ENCODE measurements around the gene MTA2.

MTA2 gene

GRCh38 chr11:62612366-62613290 lies 11.0 kb upstream of the MTA2 start, which contains the start of the genes EML3 and ROM1:
EML3 (minus strand) TSS chr11:62612775; CDS start chr11:62612457, 318 bp downstream.
ROM1 (plus strand) TSS chr11:62613257; CDS start chr11:62613282, 25 bp downstream.
- no peaks in the 10 kb centered on the region for H4K20me1 ChIP-seq (ENCODE audit: insufficient read depth, low read length, poor library complexity, severe bottlenecking)
- peak within 1 kb of the TSS; percentile 90 for H3K4me3 ChIP-seq (ENCODE audit: low read length, poor library complexity, severe bottlenecking)
- peak within 1 kb of the TSS; percentile 80 for H2AFZ ChIP-seq (ENCODE audit: low read length)
- no peaks in the 10 kb centered on the region for H3K9me2 ChIP-seq (replicated peaks; ENCODE audit: low read depth, low read length)
- no peaks in the 10 kb centered on the region for H3K36me3 ChIP-seq (ENCODE audit: insufficient read depth, low read length)
- H3K27me3 ChIP-seq (ENCODE audit: insufficient read depth, low read length, poor library complexity, severe bottlenecking), result no peaks in the 10 kb centered on the region
- H3K4me2 ChIP-seq (ENCODE audit: low read depth, low read length, poor library complexity, severe bottlenecking), result peak within 1 kb of the TSS; percentile 81
- TF ChIP-seq CTCF (conservative IDR thresholded peaks at IDR 0.05; ENCODE audit: low read length) (peak; percentile 91), EZH2phosphoT487 (IDR thresholded peaks at IDR 0.05; ENCODE audit: borderline replicate concordance) (no peak)
- H3K9me3 ChIP-seq (ENCODE audit: insufficient read depth, low read depth, low read length), result no peaks in the 10 kb centered on the region
- peaks cover 14% of the 10 kb centered on the region; the same call in 1 of the 2 replicates for H3K79me2 ChIP-seq (ENCODE audit: insufficient read depth, low read length)
- H3K4me1 ChIP-seq (ENCODE audit: insufficient read depth, low read length, poor library complexity, severe bottlenecking), result peaks cover 23% of the 10 kb centered on the region
- H3F3A ChIP-seq (ENCODE audit: low read depth), result peaks cover 8% of the 10 kb centered on the region
- peak within 1 kb of the TSS; percentile 80 for H3K9ac ChIP-seq (ENCODE audit: low read depth, low read length, poor library complexity, severe bottlenecking)

- Histone ChIP-seq H2AFZ (ENCODE audit: low read length) (peak overlapping the region; percentile 79), H3K79me2 (ENCODE audit: insufficient read depth, low read length) (peaks cover 14% of the 10 kb centered on the region; the same call in 1 of the 2 replicates), H3K9ac (ENCODE audit: low read depth, low read length, poor library complexity, severe bottlenecking) (peak overlapping the region; percentile 80), H3K9me3 (ENCODE audit: insufficient read depth, low read depth, low read length) (no peaks in the 10 kb centered on the region), H3K9me2 (replicated peaks; ENCODE audit: low read depth, low read length) (no peaks in the 10 kb centered on the region), H3F3A (ENCODE audit: low read depth) (peaks cover 8% of the 10 kb centered on the region), H4K20me1 (ENCODE audit: insufficient read depth, low read length, poor library complexity, severe bottlenecking) (no peaks in the 10 kb centered on the region), H3K27me3 (ENCODE audit: insufficient read depth, low read length, poor library complexity, severe bottlenecking) (no peaks in the 10 kb centered on the region), H3K36me3 (ENCODE audit: insufficient read depth, low read length) (no peaks in the 10 kb centered on the region), H3K4me1 (ENCODE audit: insufficient read depth, low read length, poor library complexity, severe bottlenecking) (peaks cover 27% of the 10 kb centered on the region), H3K4me2 (ENCODE audit: low read depth, low read length, poor library complexity, severe bottlenecking) (peak overlapping the region; percentile 81), H3K4me3 (ENCODE audit: low read length, poor library complexity, severe bottlenecking) (peak overlapping the region; percentile 90)
- TF ChIP-seq EZH2phosphoT487 (IDR thresholded peaks at IDR 0.05; ENCODE audit: borderline replicate concordance) (no peak), CTCF (conservative IDR thresholded peaks at IDR 0.05; ENCODE audit: low read length) (no peak)
These were observed 10.2 kb upstream of the MTA2 start for GRCh38 chr11:62611705-62612365.

- 0 out of 2 replicates have a peak overlapping the region, but pooled peaks have one; percentile 79 for H2AFZ ChIP-seq (ENCODE audit: low read length)
- peaks cover 14% of the 10 kb centered on the region; the same call in 1 of the 2 replicates for H3K79me2 ChIP-seq (ENCODE audit: insufficient read depth, low read length)
- no peak for TF ChIP-seq EZH2phosphoT487 (IDR thresholded peaks at IDR 0.05; ENCODE audit: borderline replicate concordance)
- TF ChIP-seq CTCF (conservative IDR thresholded peaks at IDR 0.05; ENCODE audit: low read length), result no peak
These were observed 9.4 kb upstream of the MTA2 start for GRCh38 chr11:62610814-62611704.

More at GRCh38 chr11:62610814-62611704, 9.4 kb upstream of the MTA2 start:
- Histone ChIP-seq H3K27me3 (ENCODE audit: insufficient read depth, low read length, poor library complexity, severe bottlenecking) (no peaks in the 10 kb centered on the region), H3F3A (ENCODE audit: low read depth) (peaks cover 8% of the 10 kb centered on the region), H3K4me1 (ENCODE audit: insufficient read depth, low read length, poor library complexity, severe bottlenecking) (peaks cover 27% of the 10 kb centered on the region), H3K9me2 (replicated peaks; ENCODE audit: low read depth, low read length) (no peaks in the 10 kb centered on the region), H3K9me3 (ENCODE audit: insufficient read depth, low read depth, low read length) (no peaks in the 10 kb centered on the region), H3K9ac (ENCODE audit: low read depth, low read length, poor library complexity, severe bottlenecking) (peak overlapping the region; percentile 80), H3K4me2 (ENCODE audit: low read depth, low read length, poor library complexity, severe bottlenecking) (peak overlapping the region; percentile 81), H4K20me1 (ENCODE audit: insufficient read depth, low read length, poor library complexity, severe bottlenecking) (no peaks in the 10 kb centered on the region), H3K36me3 (ENCODE audit: insufficient read depth, low read length) (no peaks in the 10 kb centered on the region), H3K4me3 (ENCODE audit: low read length, poor library complexity, severe bottlenecking) (peak overlapping the region; percentile 90)

Measured in Loucy (cell line).